Calu3 (cell line): ENCODE results near the gene GTPBP3. TPM values are rescaled to one million over a fixed set of nuclear protein-coding genes. Genes with fewer than 3 reads are reported as not detected.

Source experiments
- BruUV-seq: library from RNA; stranded (reverse); fragments of 400-500 nt; replicated peaks from 2 replicates; lab custom pipeline; 2021; lab: Mats Ljungman, UMichigan
- CTCF ChIA-PET: fragments of 300-600 bp; sonication (Branson Sonifier 250); formaldehyde crosslinking; loops from one replicate; lab custom pipeline; 2022; ENCODE audit warnings: antibody characterized with exemption; lab: Charles Lee
- DNase-seq: peaks from one replicate; pipeline ENCODE4 v3.0.0; 2022
- H3K27ac Mint-ChIP-seq: one replicate; pipeline ENCODE4 v1.8.0; 2022; ENCODE audit warnings: mixed read lengths; ENCODE audit not compliant: unreplicated experiment
- H3K27me3 Mint-ChIP-seq: one replicate; pipeline ENCODE4 v1.8.0; 2022; ENCODE audit warnings: mixed read lengths; ENCODE audit not compliant: unreplicated experiment
- H3K36me3 Mint-ChIP-seq: one replicate; pipeline ENCODE4 v1.8.0; 2022; ENCODE audit warnings: mild to moderate bottlenecking, moderate library complexity, mixed read lengths; ENCODE audit not compliant: insufficient read depth, unreplicated experiment
- H3K4me1 Mint-ChIP-seq: one replicate; pipeline ENCODE4 v1.8.0; 2022; ENCODE audit warnings: mild to moderate bottlenecking, low read depth, mixed read lengths; ENCODE audit not compliant: unreplicated experiment
- H3K4me3 Mint-ChIP-seq: one replicate; pipeline ENCODE4 v1.8.0; 2022; ENCODE audit warnings: mild to moderate bottlenecking, low read depth, moderate library complexity, mixed read lengths; ENCODE audit not compliant: unreplicated experiment
- H3K9me3 Mint-ChIP-seq: one replicate; pipeline ENCODE4 v1.8.0; 2022; ENCODE audit warnings: low read depth, mixed read lengths; ENCODE audit not compliant: unreplicated experiment
- intact Hi-C: fragments of 100-400 bp; cut with micrococcal nuclease; formaldehyde crosslinking; loops from one replicate; pipeline ENCODE4 v1.10.0; 2022; ENCODE audit not compliant: unreplicated experiment
- total RNA-seq: library from RNA; stranded (reverse); gene quantifications from 2 replicates; pipeline ENCODE4 v1.2.3, GENCODE V29; 2022
- TF ChIP-seq, protein P1 (sequence below): fragments of 200-600 bp; IDR thresholded peaks from one replicate; pipeline ENCODE4 v1.8.0; 2022; ENCODE audit warnings: antibody characterized with exemption; ENCODE audit not compliant: unreplicated experiment

Gene GTPBP3
- total RNA-seq, 1 experiment from 2014 or later: 40.9 TPM

DNA sequence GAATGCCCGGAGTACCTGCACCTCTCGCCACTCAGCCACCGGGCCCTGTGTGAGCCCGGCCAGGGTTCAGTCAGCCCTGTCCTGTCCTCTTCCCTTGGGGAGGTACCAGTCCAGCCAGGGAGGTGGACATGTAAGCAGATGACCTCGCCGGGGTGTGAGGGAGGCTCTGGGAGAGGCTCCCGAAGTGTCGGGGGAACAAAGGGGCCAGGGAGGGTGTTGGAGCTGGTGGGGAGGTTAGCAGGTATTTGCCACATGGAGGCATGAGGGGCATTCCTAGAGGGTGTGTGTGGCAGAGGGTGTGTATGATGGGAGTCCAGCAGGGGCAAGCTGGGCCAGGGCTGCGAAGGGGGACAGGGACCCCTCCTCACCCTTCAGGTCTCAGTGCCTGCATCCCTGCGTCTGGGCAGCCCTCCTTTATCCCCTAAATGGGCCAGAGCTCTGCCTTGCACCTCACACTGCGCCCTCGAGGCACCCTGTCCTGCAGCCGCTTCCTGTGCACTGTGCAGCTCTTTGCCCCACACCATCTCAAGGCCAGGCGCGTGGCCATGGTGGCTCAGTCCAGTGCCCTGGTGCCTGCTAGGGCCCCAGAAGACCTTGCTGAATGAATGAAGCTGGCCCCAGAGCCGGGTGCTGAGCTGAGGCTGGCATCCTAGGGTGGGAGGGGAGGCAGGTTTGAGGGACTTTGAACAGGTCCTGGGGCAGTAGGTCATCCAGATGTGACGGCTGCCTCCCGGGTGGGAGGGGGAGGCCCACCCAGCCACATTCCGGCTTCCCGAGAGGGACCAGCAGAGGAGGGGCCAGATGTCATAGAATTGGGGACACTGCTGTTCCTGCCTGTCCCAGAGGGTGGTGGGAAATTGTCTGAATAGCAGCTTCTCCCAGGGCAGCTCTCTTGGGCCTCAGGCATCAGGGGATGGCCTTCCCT, 24.9 kb upstream of the GTPBP3 start:
- DNase-seq: no peak
- Mint-ChIP-seq H3K9me3 (no peaks in the 10 kb centered on the region), H3K27me3 (no peaks in the 10 kb centered on the region), H3K4me3 (peak overlapping the region; percentile 68), H3K36me3 (peaks cover 65% of the 10 kb centered on the region), H3K27ac (peak overlapping the region; percentile 92), H3K4me1 (peaks cover 18% of the 10 kb centered on the region)
- TF ChIP-seq, protein P1, sequence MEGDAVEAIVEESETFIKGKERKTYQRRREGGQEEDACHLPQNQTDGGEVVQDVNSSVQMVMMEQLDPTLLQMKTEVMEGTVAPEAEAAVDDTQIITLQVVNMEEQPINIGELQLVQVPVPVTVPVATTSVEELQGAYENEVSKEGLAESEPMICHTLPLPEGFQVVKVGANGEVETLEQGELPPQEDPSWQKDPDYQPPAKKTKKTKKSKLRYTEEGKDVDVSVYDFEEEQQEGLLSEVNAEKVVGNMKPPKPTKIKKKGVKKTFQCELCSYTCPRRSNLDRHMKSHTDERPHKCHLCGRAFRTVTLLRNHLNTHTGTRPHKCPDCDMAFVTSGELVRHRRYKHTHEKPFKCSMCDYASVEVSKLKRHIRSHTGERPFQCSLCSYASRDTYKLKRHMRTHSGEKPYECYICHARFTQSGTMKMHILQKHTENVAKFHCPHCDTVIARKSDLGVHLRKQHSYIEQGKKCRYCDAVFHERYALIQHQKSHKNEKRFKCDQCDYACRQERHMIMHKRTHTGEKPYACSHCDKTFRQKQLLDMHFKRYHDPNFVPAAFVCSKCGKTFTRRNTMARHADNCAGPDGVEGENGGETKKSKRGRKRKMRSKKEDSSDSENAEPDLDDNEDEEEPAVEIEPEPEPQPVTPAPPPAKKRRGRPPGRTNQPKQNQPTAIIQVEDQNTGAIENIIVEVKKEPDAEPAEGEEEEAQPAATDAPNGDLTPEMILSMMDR: no peak
- intact Hi-C loops: no loop called here
- BruUV-seq: no TSS peak
- CTCF ChIA-PET: interaction anchor here (1.7 kb wide), 1 partner anchor 21 kb away, joined by 8 read pairs; no protein-coding TSS in a partner anchor

DNA sequence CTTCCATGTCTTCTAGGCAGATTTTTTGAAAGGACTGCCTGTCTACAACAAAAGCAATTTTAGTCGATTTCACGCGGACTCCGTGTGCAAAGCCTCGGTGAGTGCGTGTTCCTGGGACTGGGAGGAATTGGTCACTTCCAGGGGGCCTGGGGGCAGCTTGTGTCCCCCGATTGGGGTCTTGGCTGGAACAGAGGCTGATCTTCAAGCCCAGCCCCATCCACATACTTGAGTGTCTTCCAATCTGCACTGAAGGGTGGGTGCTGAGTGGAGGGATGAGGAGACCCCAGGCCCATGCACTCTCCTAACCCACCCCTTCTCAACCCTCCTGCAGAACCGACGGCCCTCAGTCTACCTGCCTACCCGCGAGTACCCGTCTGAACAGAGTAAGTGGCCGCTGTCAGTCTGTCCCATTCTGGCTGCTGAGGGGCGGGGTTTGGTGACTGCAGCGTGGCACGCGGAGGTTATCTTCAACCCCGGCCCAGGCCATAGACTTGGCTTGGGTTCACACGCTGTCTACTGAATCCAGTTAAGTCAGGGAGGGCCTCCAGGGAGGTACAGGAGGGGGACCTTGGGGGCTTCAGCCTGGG, 23.3 kb upstream of the GTPBP3 start:
- DNase-seq: no peak
- H3K27ac Mint-ChIP-seq: no peak overlapping the region

DNA sequence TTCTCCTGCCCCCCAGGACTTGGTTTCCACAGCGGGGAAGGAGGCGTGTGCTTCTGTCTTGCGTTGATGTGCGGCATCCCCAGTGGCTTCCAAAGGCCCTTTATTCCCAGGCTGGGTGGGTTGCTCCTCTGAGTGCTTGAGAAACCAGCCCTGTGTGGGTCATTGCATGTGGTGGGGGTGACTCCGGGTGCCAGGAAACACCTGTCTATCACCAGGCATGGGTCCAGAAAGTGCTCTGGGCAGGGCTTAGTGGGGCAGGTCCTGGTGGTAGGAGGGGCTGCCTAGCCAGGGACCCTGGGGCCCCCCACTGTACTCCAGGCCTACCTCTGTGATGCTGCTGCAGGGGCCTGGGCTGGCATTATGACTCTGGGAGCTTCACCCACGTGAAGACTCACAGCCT, 18.4 kb upstream of the GTPBP3 start:
- intact Hi-C loops: no loop called here
- Mint-ChIP-seq H3K27me3 (no peaks in the 10 kb centered on the region), H3K36me3 (peaks cover 59% of the 10 kb centered on the region), H3K4me3 (no peak overlapping the region), H3K4me1 (no peaks in the 10 kb centered on the region), H3K27ac (no peak overlapping the region), H3K9me3 (no peaks in the 10 kb centered on the region)
- TF ChIP-seq, protein P1: no peak
- CTCF ChIA-PET: no interaction called here
- no TSS peak for BruUV-seq
- no peak for DNase-seq

More for the DNA sequence above, 23.3 kb upstream of the GTPBP3 start:
- Mint-ChIP-seq H3K4me1 (peaks cover 10% of the 10 kb centered on the region), H3K9me3 (no peaks in the 10 kb centered on the region), H3K4me3 (no peak overlapping the region), H3K27me3 (no peaks in the 10 kb centered on the region), H3K36me3 (peaks cover 73% of the 10 kb centered on the region)
- intact Hi-C loops: no loop called here
- TF ChIP-seq, protein P1: no peak
- BruUV-seq: no TSS peak
- CTCF ChIA-PET: no interaction called here

DNA sequence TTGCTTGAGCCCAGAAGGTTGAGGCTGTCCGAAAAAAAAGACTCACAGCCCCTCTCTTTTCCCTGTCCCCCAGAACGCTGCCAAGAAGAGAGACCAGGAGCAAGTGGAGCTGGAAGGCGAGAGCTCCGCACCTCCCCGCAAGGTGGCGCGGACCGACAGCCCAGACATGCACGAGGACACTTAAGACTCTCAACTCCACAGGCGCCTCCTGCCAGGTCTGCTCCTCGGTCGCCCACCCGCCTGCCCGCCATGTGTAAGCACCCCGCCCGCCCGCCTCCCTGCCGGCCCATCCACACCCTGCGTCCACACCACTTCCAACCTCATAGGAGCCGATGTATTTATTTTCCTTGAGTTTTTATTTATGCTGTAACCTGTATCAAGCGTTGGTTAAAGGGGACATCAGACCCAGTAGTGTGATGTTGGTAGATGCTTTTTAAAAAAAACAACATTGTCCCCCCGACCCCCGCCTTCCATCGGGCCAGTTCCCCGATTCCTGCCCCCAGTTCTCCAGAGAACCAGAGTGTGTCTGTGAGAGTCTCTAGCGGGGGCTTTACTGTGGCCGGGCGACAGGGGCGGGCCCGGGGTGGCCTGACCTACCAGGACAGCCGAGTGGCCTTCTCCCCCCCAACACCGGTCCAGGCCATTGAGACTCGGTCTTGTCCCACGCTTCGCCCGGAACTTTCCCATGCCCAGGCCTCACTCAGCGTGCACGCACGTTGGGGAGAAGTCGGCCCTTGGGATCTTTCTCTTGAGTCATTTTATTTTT, 17.7 kb upstream of the GTPBP3 start:
- CTCF ChIA-PET: no interaction called here
- intact Hi-C loops: no loop called here
- Mint-ChIP-seq H3K27me3 (no peaks in the 10 kb centered on the region), H3K36me3 (peaks cover 54% of the 10 kb centered on the region), H3K4me3 (no peak overlapping the region), H3K4me1 (no peaks in the 10 kb centered on the region), H3K27ac (no peak overlapping the region), H3K9me3 (no peaks in the 10 kb centered on the region)
- TF ChIP-seq, protein P1: no peak
- no peak for DNase-seq
- TSS peak; percentile 40 for BruUV-seq
